ENCODE data around the gene PRR16.

PRR16 gene

GRCh38 chr5:120644516-120644915 is 180.4 kb downstream of the PRR16 start:
- no peak for TF ChIP-seq CTCF (conservative IDR thresholded peaks at IDR 0.05; ENCODE audit: low read length)
- no peak for TF ChIP-seq EZH2phosphoT487 (IDR thresholded peaks at IDR 0.05; ENCODE audit: borderline replicate concordance)
- Histone ChIP-seq H3K4me1 (ENCODE audit: insufficient read depth, low read length, poor library complexity, severe bottlenecking) (no peaks in the 10 kb centered on the region), H3K4me2 (ENCODE audit: low read depth, low read length, poor library complexity, severe bottlenecking) (no peak overlapping the region), H3K9me3 (ENCODE audit: insufficient read depth, low read depth, low read length) (no peaks in the 10 kb centered on the region), H4K20me1 (ENCODE audit: insufficient read depth, low read length, poor library complexity, severe bottlenecking) (no peaks in the 10 kb centered on the region), H3K36me3 (ENCODE audit: insufficient read depth, low read length) (no peaks in the 10 kb centered on the region), H3K79me2 (ENCODE audit: insufficient read depth, low read length) (no peaks in the 10 kb centered on the region), H3K9me2 (replicated peaks; ENCODE audit: low read depth, low read length) (no peaks in the 10 kb centered on the region), H3K4me3 (ENCODE audit: low read length, poor library complexity, severe bottlenecking) (no peak overlapping the region), H3K9ac (ENCODE audit: low read depth, low read length, poor library complexity, severe bottlenecking) (no peak overlapping the region), H3K27me3 (ENCODE audit: insufficient read depth, low read length, poor library complexity, severe bottlenecking) (no peaks in the 10 kb centered on the region), H3F3A (ENCODE audit: low read depth) (no peaks in the 10 kb centered on the region), H2AFZ (ENCODE audit: low read length) (no peak overlapping the region)

- H3K4me3 ChIP-seq (ENCODE audit: low read length, poor library complexity, severe bottlenecking) = no peak overlapping the region
- H3K4me2 ChIP-seq (ENCODE audit: low read depth, low read length, poor library complexity, severe bottlenecking) = no peak overlapping the region
- no peaks in the 10 kb centered on the region for H3F3A ChIP-seq (ENCODE audit: low read depth)
- TF ChIP-seq CTCF (conservative IDR thresholded peaks at IDR 0.05; ENCODE audit: low read length) = peak; percentile 64
- no peak for TF ChIP-seq EZH2phosphoT487 (IDR thresholded peaks at IDR 0.05; ENCODE audit: borderline replicate concordance)
- H3K27me3 ChIP-seq (ENCODE audit: insufficient read depth, low read length, poor library complexity, severe bottlenecking) = no peaks in the 10 kb centered on the region
- no peak overlapping the region for H3K9ac ChIP-seq (ENCODE audit: low read depth, low read length, poor library complexity, severe bottlenecking)
- no peaks in the 10 kb centered on the region for H3K9me3 ChIP-seq (ENCODE audit: insufficient read depth, low read depth, low read length)
- no peaks in the 10 kb centered on the region for H3K36me3 ChIP-seq (ENCODE audit: insufficient read depth, low read length)
- no peaks in the 10 kb centered on the region for H3K9me2 ChIP-seq (replicated peaks; ENCODE audit: low read depth, low read length)
- H4K20me1 ChIP-seq (ENCODE audit: insufficient read depth, low read length, poor library complexity, severe bottlenecking) = no peaks in the 10 kb centered on the region
- no peak overlapping the region for H2AFZ ChIP-seq (ENCODE audit: low read length)
- H3K79me2 ChIP-seq (ENCODE audit: insufficient read depth, low read length) = no peaks in the 10 kb centered on the region
- no peaks in the 10 kb centered on the region for H3K4me1 ChIP-seq (ENCODE audit: insufficient read depth, low read length, poor library complexity, severe bottlenecking)
These were observed 191.8 kb downstream of the PRR16 start for GRCh38 chr5:120655828-120656435.

- H3K4me1 ChIP-seq (ENCODE audit: insufficient read depth, low read length, poor library complexity, severe bottlenecking) = no peaks in the 10 kb centered on the region
- H3K4me3 ChIP-seq (ENCODE audit: low read length, poor library complexity, severe bottlenecking) = no peak overlapping the region
- H3K79me2 ChIP-seq (ENCODE audit: insufficient read depth, low read length) = no peaks in the 10 kb centered on the region
- H2AFZ ChIP-seq (ENCODE audit: low read length) = no peak overlapping the region
- no peaks in the 10 kb centered on the region for H4K20me1 ChIP-seq (ENCODE audit: insufficient read depth, low read length, poor library complexity, severe bottlenecking)
- TF ChIP-seq CTCF (conservative IDR thresholded peaks at IDR 0.05; ENCODE audit: low read length) = no peak
- no peak for TF ChIP-seq EZH2phosphoT487 (IDR thresholded peaks at IDR 0.05; ENCODE audit: borderline replicate concordance)
- H3K4me2 ChIP-seq (ENCODE audit: low read depth, low read length, poor library complexity, severe bottlenecking) = no peak overlapping the region
- H3F3A ChIP-seq (ENCODE audit: low read depth) = no peaks in the 10 kb centered on the region
- no peak overlapping the region for H3K9ac ChIP-seq (ENCODE audit: low read depth, low read length, poor library complexity, severe bottlenecking)
- H3K27me3 ChIP-seq (ENCODE audit: insufficient read depth, low read length, poor library complexity, severe bottlenecking) = no peaks in the 10 kb centered on the region
- H3K36me3 ChIP-seq (ENCODE audit: insufficient read depth, low read length) = no peaks in the 10 kb centered on the region
- H3K9me3 ChIP-seq (ENCODE audit: insufficient read depth, low read depth, low read length) = no peaks in the 10 kb centered on the region
- H3K9me2 ChIP-seq (replicated peaks; ENCODE audit: low read depth, low read length) = no peaks in the 10 kb centered on the region
These were observed 193.0 kb downstream of the PRR16 start for GRCh38 chr5:120657104-120657503.

Data from Loucy (cell line).